Measurements from ENCODE around the gene ANKS1A. TPM values are rescaled to one million over a fixed set of nuclear protein-coding genes. Genes with fewer than 3 reads are reported as not detected.
A peak's percentile ranks its signal among the peaks of the same experiment; 100 is the strongest.
"Not testable (repeated sequence)": the region's sequence is repeated elsewhere in the genome, so short reads cannot be mapped to it uniquely, and the experiment has no call there.

The ANKS1A gene
- polyA plus RNA-seq, 1 donor = 40.8 TPM

- not testable (repeated sequence) for DNase-seq (ENCODE audit: low read depth)
Measured at GRCh38 chr6:34885837-34886236, 3.2 kb upstream of the ANKS1A start.

- peak; percentile 96 for DNase-seq (ENCODE audit: low read depth)
Measured at GRCh38 chr6:34887753-34888513, 1.1 kb upstream of the ANKS1A start, which contains the start of gene TAF11. TAF11 (minus strand) TSS chr6:34888042; CDS start chr6:34887957, 85 bp downstream.

- DNase-seq (ENCODE audit: low read depth) = no peak
Measured at GRCh38 chr6:34888514-34888856, 570 bp upstream of the ANKS1A start.

- DNase-seq (ENCODE audit: low read depth) = no peak
Measured at GRCh38 chr6:34890533-34890925, 1.5 kb downstream of the ANKS1A start.

GRCh38 chr6:34891296-34891695 lies 2.2 kb downstream of the ANKS1A start:
- no peak for DNase-seq (ENCODE audit: low read depth)

GRCh38 chr6:34894693-34895092 lies 5.6 kb downstream of the ANKS1A start:
- DNase-seq (ENCODE audit: low read depth) = no peak

- DNase-seq (ENCODE audit: low read depth) = no peak
Measured at GRCh38 chr6:34897130-34897529, 8.1 kb downstream of the ANKS1A start.

- DNase-seq (ENCODE audit: low read depth) = no peak
Measured at GRCh38 chr6:34897716-34898115, 8.7 kb downstream of the ANKS1A start.

GRCh38 chr6:34899748-34900147 lies 10.7 kb downstream of the ANKS1A start:
- not testable (repeated sequence) for DNase-seq (ENCODE audit: low read depth)

GRCh38 chr6:34900321-34901031 lies 11.4 kb downstream of the ANKS1A start:
- no peak for DNase-seq (ENCODE audit: low read depth)

GRCh38 chr6:34901930-34902329 lies 12.9 kb downstream of the ANKS1A start:
- DNase-seq (ENCODE audit: low read depth) = no peak

GRCh38 chr6:34904990-34905613 lies 16.0 kb downstream of the ANKS1A start:
- no peak for DNase-seq (ENCODE audit: low read depth)

GRCh38 chr6:34906826-34907225 lies 17.8 kb downstream of the ANKS1A start:
- DNase-seq (ENCODE audit: low read depth) = no peak

- no peak for DNase-seq (ENCODE audit: low read depth)
Measured at GRCh38 chr6:34908194-34908593, 19.1 kb downstream of the ANKS1A start.

- no peak for DNase-seq (ENCODE audit: low read depth)
Measured at GRCh38 chr6:34909320-34909883, 20.3 kb downstream of the ANKS1A start.

GRCh38 chr6:34911822-34912221 lies 22.8 kb downstream of the ANKS1A start:
- DNase-seq (ENCODE audit: low read depth) = no peak

- no peak for DNase-seq (ENCODE audit: low read depth)
Measured at GRCh38 chr6:34912715-34913464, 23.8 kb downstream of the ANKS1A start.

GRCh38 chr6:34914358-34914757 lies 25.3 kb downstream of the ANKS1A start:
- DNase-seq (ENCODE audit: low read depth) = no peak

- no peak for DNase-seq (ENCODE audit: low read depth)
Measured at GRCh38 chr6:34916348-34916967, 27.4 kb downstream of the ANKS1A start.

GRCh38 chr6:34917626-34918285 lies 28.7 kb downstream of the ANKS1A start:
- DNase-seq (ENCODE audit: low read depth) = no peak

GRCh38 chr6:34919651-34920050 lies 30.6 kb downstream of the ANKS1A start:
- DNase-seq (ENCODE audit: low read depth) = no peak
